Caco-2 (cell line): ENCODE data around the gene P2RX6. TPM values are rescaled to one million over a fixed set of nuclear protein-coding genes. Genes with fewer than 3 reads are reported as not detected.
"Not testable (repeated sequence)": the region's sequence is repeated elsewhere in the genome, so short reads cannot be mapped to it uniquely, and the experiment has no call there.

ENCODE experiments used
- BruUV-seq: library from RNA; stranded (reverse); fragments of 400-500 nt; replicated peaks from 2 replicates; lab custom pipeline; 2021; lab: Mats Ljungman, UMichigan
- CTCF ChIA-PET: fragments of 300-600 bp; sonication (Branson Sonifier 250); formaldehyde crosslinking; loops from one replicate; lab custom pipeline; 2022; ENCODE audit warnings: antibody characterized with exemption; lab: Charles Lee
- POLR2A ChIA-PET: fragments of 300-600 bp; sonication (Branson Sonifier 250); formaldehyde crosslinking; loops from one replicate; lab custom pipeline; 2022; ENCODE audit warnings: antibody characterized with exemption; lab: Charles Lee
- DNase-seq, 2 experiments: peaks; one replicate each; pipeline versions ENCODE4 v3.0.0 to v3.0.0-alpha.2; 2020 to 2022
- H3K27me3 ChIP-seq: replicated peaks from 2 replicates; pipeline ENCODE4 v1.6.0; 2011; ENCODE audit warnings: low read length; ENCODE audit not compliant: control insufficient read depth, insufficient read depth
- H3K36me3 ChIP-seq: 2 replicates; pipeline ENCODE4 v1.5.1; 2011; ENCODE audit warnings: low read length; ENCODE audit not compliant: control insufficient read depth, insufficient read depth
- H3K4me1 ChIP-seq: fragments of 250-450 bp; sonication (Bioruptor Pico); 2 replicates; pipeline ENCODE4 v1.5.1; 2020; ENCODE audit warnings: mild to moderate bottlenecking
- H3K4me3 ChIP-seq: 2 replicates; pipeline ENCODE4 v1.5.1; 2011; ENCODE audit warnings: low read depth, mild to moderate bottlenecking, control low read depth, low read length
- H3K9me3 ChIP-seq: fragments of 250-450 bp; sonication (Bioruptor Pico); 2 replicates; pipeline ENCODE4 v1.5.1; 2020; ENCODE audit warnings: mild to moderate bottlenecking, moderate library complexity
- H3K27ac Mint-ChIP-seq: one replicate; pipeline ENCODE4 v1.8.0; 2022; ENCODE audit warnings: mixed read lengths; ENCODE audit not compliant: unreplicated experiment
- H3K27me3 Mint-ChIP-seq: one replicate; pipeline ENCODE4 v1.8.0; 2022; ENCODE audit warnings: mixed read lengths; ENCODE audit not compliant: insufficient read depth, unreplicated experiment
- H3K36me3 Mint-ChIP-seq: one replicate; pipeline ENCODE4 v1.8.0; 2022; ENCODE audit warnings: mild to moderate bottlenecking, mixed read lengths; ENCODE audit not compliant: insufficient read depth, unreplicated experiment
- H3K4me1 Mint-ChIP-seq: one replicate; pipeline ENCODE4 v1.8.0; 2022; ENCODE audit warnings: low read depth, mixed read lengths; ENCODE audit not compliant: unreplicated experiment
- H3K4me3 Mint-ChIP-seq: one replicate; pipeline ENCODE4 v1.8.0; 2022; ENCODE audit warnings: mild to moderate bottlenecking, moderate library complexity, mixed read lengths; ENCODE audit not compliant: unreplicated experiment
- H3K9me3 Mint-ChIP-seq: one replicate; pipeline ENCODE4 v1.8.0; 2022; ENCODE audit warnings: mixed read lengths; ENCODE audit not compliant: unreplicated experiment
- intact Hi-C: fragments of 100-400 bp; cut with micrococcal nuclease; formaldehyde crosslinking; loops from one replicate; pipeline ENCODE4 v1.10.0; 2022; ENCODE audit not compliant: unreplicated experiment
- total RNA-seq: library from RNA; stranded (reverse); gene quantifications from 2 replicates; pipeline ENCODE4 v1.2.3, GENCODE V29; 2022
- TF ChIP-seq, protein P1 (sequence below), 2 experiments: fragments of 200-600 bp in 1 of 2; IDR thresholded peaks; 1 replicate in 1 of 2; 2 replicates in 1 of 2; pipeline versions ENCODE4 v1.5.1 to v1.8.0; 2011 to 2022; ENCODE audit warnings: antibody characterized with exemption in 1 of 2, control low read depth in 1 of 2, inconsistent platforms in 1 of 2, low read depth in 1 of 2, low read length in 1 of 2, mild to moderate bottlenecking in 1 of 2, moderate library complexity in 1 of 2; ENCODE audit not compliant: insufficient read depth in 1 of 2, severe bottlenecking in 1 of 2, unreplicated experiment in 1 of 2

The P2RX6 gene
- total RNA-seq, 1 experiment from 2014 or later: 0.11 TPM

DNA sequence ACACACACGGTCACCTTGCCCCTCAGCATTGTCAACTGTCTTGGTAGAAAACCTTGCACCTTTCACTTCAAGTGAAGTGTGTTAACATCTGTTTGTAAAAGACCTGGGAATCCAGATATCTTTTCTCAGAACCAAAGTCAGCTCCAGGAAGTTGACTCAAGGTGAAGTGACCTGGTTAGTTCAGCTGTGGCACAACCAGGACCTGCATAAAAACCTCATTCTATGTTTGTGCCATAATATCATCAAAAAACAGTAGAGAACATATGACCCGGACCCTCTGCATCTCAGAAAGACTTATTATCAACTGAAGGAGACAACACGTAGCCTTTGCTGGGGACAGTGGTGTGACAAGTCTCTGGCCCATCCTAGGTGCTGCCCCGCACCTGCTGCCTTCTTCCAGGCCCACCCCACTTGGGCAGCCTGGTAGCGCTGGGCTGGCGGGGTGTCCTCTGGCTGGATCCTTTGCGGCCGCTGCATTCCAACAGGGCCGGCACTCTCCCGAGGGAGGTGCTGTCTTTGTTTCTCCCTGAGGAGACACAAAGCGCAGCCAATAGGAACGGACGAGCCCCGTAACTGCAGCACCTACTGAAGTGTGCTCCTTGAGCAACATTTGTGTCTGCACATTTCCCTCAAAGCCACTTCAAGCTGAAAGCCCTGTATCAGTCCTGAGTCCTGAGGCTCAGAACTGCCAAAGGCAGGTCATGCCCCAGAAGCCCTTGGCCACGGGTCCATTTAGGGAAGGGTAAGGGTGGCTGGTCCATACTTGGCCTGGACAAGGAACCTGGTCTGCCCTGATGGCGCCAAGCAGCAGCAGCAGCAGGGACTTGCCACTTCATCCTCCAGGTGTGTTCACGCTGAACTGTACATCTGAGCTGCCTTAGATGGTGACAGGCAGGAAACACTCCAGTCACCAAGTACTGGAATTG is 56.0 kb downstream of the P2RX6 start:
- no peak for DNase-seq
- no peak overlapping the region for H3K4me3 Mint-ChIP-seq
- no peak overlapping the region for H3K27ac Mint-ChIP-seq
- no peak overlapping the region for H3K4me3 ChIP-seq
- no peaks in the 10 kb centered on the region for H3K4me1 Mint-ChIP-seq
- POLR2A ChIA-PET: no interaction called here
- no peaks in the 10 kb centered on the region for H3K27me3 Mint-ChIP-seq
- CTCF ChIA-PET: no interaction called here
- intact Hi-C loops: no loop called here
- H3K27me3 ChIP-seq: no peaks in the 10 kb centered on the region
- peaks cover 9% of the 10 kb centered on the region for H3K9me3 Mint-ChIP-seq
- no peaks in the 10 kb centered on the region for H3K9me3 ChIP-seq
- H3K4me1 ChIP-seq: no peaks in the 10 kb centered on the region
- TF ChIP-seq, protein P1, sequence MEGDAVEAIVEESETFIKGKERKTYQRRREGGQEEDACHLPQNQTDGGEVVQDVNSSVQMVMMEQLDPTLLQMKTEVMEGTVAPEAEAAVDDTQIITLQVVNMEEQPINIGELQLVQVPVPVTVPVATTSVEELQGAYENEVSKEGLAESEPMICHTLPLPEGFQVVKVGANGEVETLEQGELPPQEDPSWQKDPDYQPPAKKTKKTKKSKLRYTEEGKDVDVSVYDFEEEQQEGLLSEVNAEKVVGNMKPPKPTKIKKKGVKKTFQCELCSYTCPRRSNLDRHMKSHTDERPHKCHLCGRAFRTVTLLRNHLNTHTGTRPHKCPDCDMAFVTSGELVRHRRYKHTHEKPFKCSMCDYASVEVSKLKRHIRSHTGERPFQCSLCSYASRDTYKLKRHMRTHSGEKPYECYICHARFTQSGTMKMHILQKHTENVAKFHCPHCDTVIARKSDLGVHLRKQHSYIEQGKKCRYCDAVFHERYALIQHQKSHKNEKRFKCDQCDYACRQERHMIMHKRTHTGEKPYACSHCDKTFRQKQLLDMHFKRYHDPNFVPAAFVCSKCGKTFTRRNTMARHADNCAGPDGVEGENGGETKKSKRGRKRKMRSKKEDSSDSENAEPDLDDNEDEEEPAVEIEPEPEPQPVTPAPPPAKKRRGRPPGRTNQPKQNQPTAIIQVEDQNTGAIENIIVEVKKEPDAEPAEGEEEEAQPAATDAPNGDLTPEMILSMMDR (IDR thresholded peaks at IDR 0.05; ENCODE audit: insufficient read depth in 1 of 2, low read depth in 1 of 2, low read length in 1 of 2, severe bottlenecking in 1 of 2, unreplicated experiment in 1 of 2): no peak
- H3K36me3 Mint-ChIP-seq: no peaks in the 10 kb centered on the region
- H3K36me3 ChIP-seq: no peaks in the 10 kb centered on the region
- BruUV-seq: no TSS peak

DNA sequence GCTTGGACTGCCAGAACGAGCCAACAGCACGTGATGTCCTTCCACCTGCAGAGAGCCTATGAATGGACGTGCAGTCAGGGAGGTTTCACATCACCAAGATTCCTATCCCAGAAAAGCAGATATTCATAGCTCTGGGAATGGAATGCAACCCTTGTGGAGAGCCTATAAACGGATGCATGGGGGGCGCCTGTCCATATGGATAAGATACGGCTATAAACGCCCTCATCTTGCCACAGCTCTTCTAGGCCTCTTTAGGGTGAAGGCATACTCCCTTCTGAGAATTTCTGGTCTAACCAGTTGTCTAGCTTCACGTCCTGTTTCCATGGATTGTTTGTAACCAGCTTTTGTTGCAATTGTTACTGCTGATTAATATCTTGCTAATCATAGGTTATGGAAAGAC is 56.8 kb downstream of the P2RX6 start:
- intact Hi-C loops, H3K9me3 ChIP-seq, DNase-seq, H3K36me3 Mint-ChIP-seq, BruUV-seq, H3K4me1 ChIP-seq, H3K4me3 Mint-ChIP-seq, H3K4me3 ChIP-seq, H3K27me3 ChIP-seq, H3K27ac Mint-ChIP-seq, H3K9me3 Mint-ChIP-seq, H3K36me3 ChIP-seq, POLR2A ChIA-PET, CTCF ChIA-PET, H3K27me3 Mint-ChIP-seq, H3K4me1 Mint-ChIP-seq: not testable (repeated sequence)

DNA sequence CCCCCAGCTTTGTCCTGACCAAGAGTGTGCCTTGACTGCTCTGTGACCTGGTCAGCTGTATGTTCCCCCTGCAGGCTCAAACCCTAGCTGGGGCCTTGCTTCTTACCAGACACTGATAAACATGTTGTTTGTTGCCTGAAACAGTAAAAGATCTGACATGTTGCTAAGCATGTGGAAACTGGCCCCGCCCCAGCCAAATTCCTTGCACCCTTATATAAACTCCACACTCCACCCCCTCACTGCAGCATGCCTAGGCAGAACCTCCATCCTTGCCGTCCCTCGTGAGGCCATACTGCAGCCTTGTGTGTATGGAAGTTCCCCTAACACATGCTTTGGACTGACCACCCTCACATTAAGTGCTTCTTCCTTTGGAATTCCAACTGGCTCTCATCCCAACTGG is 58.1 kb downstream of the P2RX6 start:
- intact Hi-C loops: no loop called here
- H3K4me1 Mint-ChIP-seq: no peaks in the 10 kb centered on the region
- H3K4me3 ChIP-seq: no peak overlapping the region
- TF ChIP-seq, protein P1 (IDR thresholded peaks at IDR 0.05; ENCODE audit: insufficient read depth in 1 of 2, low read depth in 1 of 2, low read length in 1 of 2, severe bottlenecking in 1 of 2, unreplicated experiment in 1 of 2): no peak
- no peaks in the 10 kb centered on the region for H3K36me3 Mint-ChIP-seq
- H3K4me1 ChIP-seq: no peaks in the 10 kb centered on the region
- BruUV-seq: no TSS peak
- H3K36me3 ChIP-seq: no peaks in the 10 kb centered on the region
- peaks cover 9% of the 10 kb centered on the region for H3K9me3 Mint-ChIP-seq
- H3K4me3 Mint-ChIP-seq: no peak overlapping the region
- no peaks in the 10 kb centered on the region for H3K27me3 ChIP-seq
- no peaks in the 10 kb centered on the region for H3K27me3 Mint-ChIP-seq
- no peaks in the 10 kb centered on the region for H3K9me3 ChIP-seq
- H3K27ac Mint-ChIP-seq: no peak overlapping the region
- CTCF ChIA-PET: no interaction called here
- no peak for DNase-seq
- POLR2A ChIA-PET: no interaction called here
